ENCODE results near the gene ADAM12. TPM values are rescaled to one million over a fixed set of nuclear protein-coding genes. Genes with fewer than 3 reads are reported as not detected.

Gene ADAM12
- total RNA-seq, 2 experiments from 2014 or later = 1.3 TPM

DNA sequence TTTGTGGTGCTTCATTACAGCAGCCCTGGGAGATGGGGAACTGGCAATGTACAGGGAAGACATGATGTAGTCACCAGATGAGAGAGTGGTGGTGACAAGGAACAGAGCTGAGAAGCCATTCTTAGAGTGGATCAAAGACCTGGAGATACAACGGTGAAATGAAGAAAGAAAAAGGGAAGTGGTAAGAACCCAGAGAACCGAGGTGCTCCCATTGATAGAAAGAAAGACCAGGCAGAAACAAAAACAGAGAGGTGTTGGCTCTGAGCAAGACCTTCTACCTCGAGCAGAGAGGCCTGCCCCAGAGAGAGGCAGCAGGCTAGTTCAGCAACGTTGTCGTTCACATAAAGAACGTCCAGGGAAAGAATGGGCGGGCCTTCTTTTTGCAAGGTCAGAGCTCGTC lies 186.7 kb downstream of the ADAM12 start:
- DNase-seq = no peak
- ChIA-PET CTCF (no interaction called here), POLR2A (no interaction called here)
- intact Hi-C loops (cut with micrococcal nuclease) = no loop called here
- Mint-ChIP-seq H3K27me3 (no peaks in the 10 kb centered on the region), H3K27ac (no peak overlapping the region), H3K4me1 (ENCODE audit: low read depth) (no peaks in the 10 kb centered on the region), H3K4me3 (no peak overlapping the region), H3K36me3 (ENCODE audit: low read depth) (no peaks in the 10 kb centered on the region), H3K9me3 (no peaks in the 10 kb centered on the region)
- no peak for ATAC-seq
- TF ChIP-seq, protein P1, sequence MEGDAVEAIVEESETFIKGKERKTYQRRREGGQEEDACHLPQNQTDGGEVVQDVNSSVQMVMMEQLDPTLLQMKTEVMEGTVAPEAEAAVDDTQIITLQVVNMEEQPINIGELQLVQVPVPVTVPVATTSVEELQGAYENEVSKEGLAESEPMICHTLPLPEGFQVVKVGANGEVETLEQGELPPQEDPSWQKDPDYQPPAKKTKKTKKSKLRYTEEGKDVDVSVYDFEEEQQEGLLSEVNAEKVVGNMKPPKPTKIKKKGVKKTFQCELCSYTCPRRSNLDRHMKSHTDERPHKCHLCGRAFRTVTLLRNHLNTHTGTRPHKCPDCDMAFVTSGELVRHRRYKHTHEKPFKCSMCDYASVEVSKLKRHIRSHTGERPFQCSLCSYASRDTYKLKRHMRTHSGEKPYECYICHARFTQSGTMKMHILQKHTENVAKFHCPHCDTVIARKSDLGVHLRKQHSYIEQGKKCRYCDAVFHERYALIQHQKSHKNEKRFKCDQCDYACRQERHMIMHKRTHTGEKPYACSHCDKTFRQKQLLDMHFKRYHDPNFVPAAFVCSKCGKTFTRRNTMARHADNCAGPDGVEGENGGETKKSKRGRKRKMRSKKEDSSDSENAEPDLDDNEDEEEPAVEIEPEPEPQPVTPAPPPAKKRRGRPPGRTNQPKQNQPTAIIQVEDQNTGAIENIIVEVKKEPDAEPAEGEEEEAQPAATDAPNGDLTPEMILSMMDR (IDR thresholded peaks at IDR 0.05) = no peak

GRCh38 chr10:126199221-126199998 lies 188.9 kb downstream of the ADAM12 start:
- intact Hi-C loops (cut with micrococcal nuclease) = no loop called here
- no peak for ATAC-seq
- Mint-ChIP-seq H3K27me3 (no peaks in the 10 kb centered on the region), H3K36me3 (ENCODE audit: low read depth) (no peaks in the 10 kb centered on the region), H3K4me3 (no peak overlapping the region), H3K4me1 (ENCODE audit: low read depth) (no peaks in the 10 kb centered on the region), H3K27ac (no peak overlapping the region), H3K9me3 (no peaks in the 10 kb centered on the region)
- CTCF ChIA-PET = no interaction called here
- TF ChIP-seq, protein P1 (IDR thresholded peaks at IDR 0.05) = no peak
- no peak for DNase-seq
- POLR2A ChIA-PET = no interaction called here

- no peak overlapping the region for H3K27ac Mint-ChIP-seq
- no peaks in the 10 kb centered on the region for H3K4me1 Mint-ChIP-seq (ENCODE audit: low read depth)
- H3K36me3 Mint-ChIP-seq (ENCODE audit: low read depth) = no peaks in the 10 kb centered on the region
- ATAC-seq (no peak), DNase-seq (no peak)
- POLR2A ChIA-PET = no interaction called here
- TF ChIP-seq, protein P1 (IDR thresholded peaks at IDR 0.05) = no peak
- CTCF ChIA-PET = no interaction called here
- no peaks in the 10 kb centered on the region for H3K27me3 Mint-ChIP-seq
- intact Hi-C loops (cut with micrococcal nuclease) = no loop called here
- H3K4me3 Mint-ChIP-seq = no peak overlapping the region
- no peaks in the 10 kb centered on the region for H3K9me3 Mint-ChIP-seq
These were observed 189.6 kb downstream of the ADAM12 start for GRCh38 chr10:126198681-126199080.

DNA sequence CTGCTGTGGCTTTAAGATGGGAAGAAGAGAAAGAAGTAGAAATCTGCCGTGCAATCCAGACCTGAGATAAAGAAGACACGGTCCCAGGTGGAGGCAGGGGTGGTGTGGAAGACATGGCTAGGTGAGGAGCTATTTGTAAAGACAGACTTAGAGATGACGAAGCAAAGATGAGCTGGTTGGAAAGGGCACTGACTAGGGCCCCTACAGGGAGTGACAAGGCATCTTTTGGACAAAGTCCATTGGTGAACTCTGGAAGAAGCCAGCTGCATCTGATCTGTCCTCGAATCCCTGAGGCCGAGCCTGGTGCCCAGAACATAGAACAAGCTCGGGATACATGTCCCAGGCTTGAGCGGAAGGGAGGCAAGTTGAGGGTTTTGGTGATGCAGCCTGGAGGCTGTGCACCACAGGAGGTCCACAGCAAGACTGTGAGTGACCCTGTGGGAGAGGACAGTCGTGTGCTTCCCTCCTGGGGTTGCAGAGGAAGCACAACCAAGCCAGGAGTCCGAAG lies 191.2 kb downstream of the ADAM12 start:
- ChIA-PET POLR2A (no interaction called here), CTCF (no interaction called here)
- Mint-ChIP-seq H3K4me1 (ENCODE audit: low read depth) (no peaks in the 10 kb centered on the region), H3K27me3 (no peaks in the 10 kb centered on the region), H3K9me3 (no peaks in the 10 kb centered on the region), H3K4me3 (no peak overlapping the region), H3K36me3 (ENCODE audit: low read depth) (no peaks in the 10 kb centered on the region), H3K27ac (no peak overlapping the region)
- intact Hi-C loops (cut with micrococcal nuclease) = no loop called here
- DNase-seq (no peak), ATAC-seq (no peak)
- TF ChIP-seq, protein P1 (IDR thresholded peaks at IDR 0.05) = no peak

DNA sequence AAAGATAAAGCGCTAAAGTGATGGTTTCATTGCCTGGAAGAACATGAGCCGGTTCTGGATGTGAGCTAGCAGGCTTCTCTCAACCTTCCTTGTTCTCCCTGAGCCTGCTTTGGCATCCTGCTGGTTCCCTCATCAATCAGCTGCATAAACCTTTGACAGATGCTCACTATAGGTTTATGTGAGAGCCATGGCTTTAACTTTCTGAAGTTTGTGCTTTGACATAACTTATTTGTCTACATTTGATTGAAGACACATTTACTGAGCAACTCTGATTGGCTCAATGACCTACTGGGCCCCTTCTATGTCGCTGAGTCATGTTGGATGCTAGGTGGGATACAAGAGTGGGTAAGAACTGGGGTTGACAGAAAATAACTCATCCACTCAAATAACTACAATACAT lies 192.0 kb downstream of the ADAM12 start:
- H3K27ac Mint-ChIP-seq = no peak overlapping the region
- ChIA-PET POLR2A (no interaction called here), CTCF (no interaction called here)
- no peaks in the 10 kb centered on the region for H3K36me3 Mint-ChIP-seq (ENCODE audit: low read depth)
- intact Hi-C loops (cut with micrococcal nuclease) = no loop called here
- DNase-seq (no peak), ATAC-seq (no peak)
- no peaks in the 10 kb centered on the region for H3K9me3 Mint-ChIP-seq
- no peaks in the 10 kb centered on the region for H3K4me1 Mint-ChIP-seq (ENCODE audit: low read depth)
- no peaks in the 10 kb centered on the region for H3K27me3 Mint-ChIP-seq
- no peak overlapping the region for H3K4me3 Mint-ChIP-seq
- TF ChIP-seq, protein P1 (IDR thresholded peaks at IDR 0.05) = no peak

All from activated CD8-positive, alpha-beta T cell treated with anti-CD3 and anti-CD28 coated beads for 36 hours (primary cell).